MM.1S (cell line): ENCODE data around the gene TAGLN2.

Source experiments
- CTCF ChIP-seq: fragments of 300-600 bp; sonication (generic); IDR thresholded peaks from 2 replicates; pipeline ENCODE4 v1.5.1; 2016; ENCODE audit warnings: antibody characterized with exemption, low read length, mixed read lengths
- EZH2 ChIP-seq: fragments of 300-600 bp; sonication (generic); optimal IDR thresholded peaks from 2 replicates; pipeline ENCODE3; 2017; ENCODE audit warnings: low read depth, mild to moderate bottlenecking, antibody characterized with exemption, low read length, mixed read lengths
- EZH2phosphoT487 ChIP-seq: fragments of 300-600 bp; sonication (generic); IDR thresholded peaks from 2 replicates; pipeline ENCODE4 v1.6.1; 2018; ENCODE audit warnings: antibody characterized with exemption, low read length

DNA sequence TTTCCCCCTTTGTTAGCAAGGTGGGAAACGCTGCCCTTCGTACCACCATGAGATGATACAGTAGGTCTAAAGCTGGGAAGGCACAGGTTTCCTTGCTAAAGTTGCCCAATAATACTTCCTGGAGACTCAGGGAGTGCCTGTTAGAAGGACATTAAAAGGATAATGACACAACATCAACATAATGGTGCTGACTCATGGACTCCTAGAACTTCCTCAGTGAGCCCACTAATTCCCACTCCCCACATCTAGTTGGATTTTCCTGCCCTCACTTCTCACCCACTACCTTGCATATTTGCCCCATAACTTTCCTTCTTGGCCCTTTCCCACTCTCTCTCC lies 42.8 kb downstream of the TAGLN2 start:
- TF ChIP-seq EZH2 (no peak), CTCF (no peak), EZH2phosphoT487 (no peak)
